Activated CD8-positive, alpha-beta memory T cell treated with anti-CD3 and anti-CD28 coated beads, Interleukin-2, amount 50 U/mL, for 24 hours (primary cell): ENCODE data around the gene PTPRCAP.

Source experiments
- DNase-seq: peaks from one replicate; pipeline ENCODE4 v3.0.0-alpha.2; 2020; ENCODE audit errors: extremely low read depth

Gene PTPRCAP

DNA sequence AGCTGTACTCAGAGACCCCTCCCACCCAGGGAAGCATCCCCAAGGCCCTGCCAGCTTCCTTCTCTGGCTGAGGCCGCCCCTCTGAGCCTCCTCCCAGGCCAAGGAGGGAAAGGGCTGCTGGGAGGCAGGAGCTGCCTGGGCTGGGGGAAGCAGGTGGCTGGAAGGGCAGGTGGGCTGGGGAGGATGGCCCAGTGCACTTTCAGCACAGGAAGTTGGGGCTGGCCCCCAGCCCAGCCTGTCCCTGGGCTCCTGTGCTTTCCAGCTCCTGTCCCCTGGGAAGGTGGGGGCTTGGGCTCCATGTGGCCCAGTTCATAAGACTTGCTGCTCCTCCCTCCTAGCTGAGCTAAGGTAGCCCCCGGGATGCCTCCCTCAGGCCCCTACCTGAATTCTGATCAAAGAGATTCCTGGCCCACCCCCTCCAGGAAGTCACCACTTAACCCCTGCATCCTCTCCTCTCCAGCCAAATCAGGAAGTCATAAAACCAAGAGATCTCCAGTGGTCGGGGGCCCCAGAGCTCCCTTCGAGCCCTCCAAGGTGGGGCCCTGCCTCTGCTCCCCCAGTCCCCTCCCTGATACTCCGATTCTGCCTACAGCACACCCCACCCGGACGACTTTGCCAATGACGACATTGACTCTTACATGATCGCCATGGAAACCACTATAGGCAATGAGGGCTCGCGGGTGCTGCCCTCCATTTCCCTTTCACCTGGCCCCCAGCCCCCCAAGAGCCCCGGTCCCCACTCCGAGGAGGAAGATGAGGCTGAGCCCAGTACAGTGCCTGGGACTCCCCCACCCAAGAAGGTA, 40.7 kb downstream of the PTPRCAP start:
- no peak for DNase-seq

DNA sequence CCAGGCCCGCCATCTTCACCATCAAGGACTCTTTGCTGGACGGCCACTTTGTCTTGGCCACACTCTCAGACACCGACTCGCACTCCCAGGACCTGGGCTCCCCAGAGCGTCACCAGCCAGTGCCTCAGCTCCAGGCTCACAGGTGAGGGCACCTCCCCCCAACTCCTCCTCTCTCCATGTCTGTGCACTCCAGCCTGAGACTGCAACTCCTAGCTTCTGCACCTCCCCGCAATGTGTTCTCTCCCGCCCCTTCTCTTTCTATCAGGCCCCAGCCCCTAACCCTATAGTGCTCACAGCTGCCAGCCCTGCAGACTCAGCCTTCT, 41.3 kb downstream of the PTPRCAP start:
- no peak for DNase-seq

DNA sequence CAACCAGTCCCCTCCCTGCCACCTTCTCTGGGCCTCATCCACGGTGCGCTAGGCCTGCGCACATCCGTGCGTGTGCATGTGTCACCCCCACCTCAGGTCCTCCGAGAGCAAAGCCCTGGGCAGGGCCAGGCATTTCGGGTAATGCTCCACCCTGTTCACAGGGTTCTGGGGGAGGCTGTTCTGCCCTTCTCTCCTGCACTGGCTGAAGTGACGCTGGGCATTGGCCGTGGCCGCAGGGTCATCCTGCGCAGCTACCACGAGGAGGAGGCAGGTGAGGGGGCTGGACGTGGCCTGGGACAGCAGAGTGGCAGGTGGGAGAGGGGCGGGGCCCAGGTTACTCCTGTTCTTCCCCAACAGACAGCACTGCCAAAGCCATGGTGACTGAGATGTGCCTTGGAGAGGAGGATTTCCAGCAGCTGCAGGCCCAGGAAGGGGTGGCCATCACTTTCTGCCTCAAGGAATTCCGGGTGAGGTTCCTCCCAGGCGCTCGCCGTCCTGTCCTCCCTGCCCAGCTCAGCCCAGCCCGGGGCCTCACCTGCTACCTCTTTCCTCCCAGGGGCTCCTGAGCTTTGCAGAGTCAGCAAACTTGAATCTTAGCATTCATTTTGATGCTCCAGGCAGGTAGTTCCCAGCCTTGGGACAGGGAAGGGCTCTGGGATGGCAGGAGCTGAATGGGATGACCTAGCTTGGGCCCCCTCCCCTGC, 41.8 kb downstream of the PTPRCAP start:
- DNase-seq, result no peak

DNA sequence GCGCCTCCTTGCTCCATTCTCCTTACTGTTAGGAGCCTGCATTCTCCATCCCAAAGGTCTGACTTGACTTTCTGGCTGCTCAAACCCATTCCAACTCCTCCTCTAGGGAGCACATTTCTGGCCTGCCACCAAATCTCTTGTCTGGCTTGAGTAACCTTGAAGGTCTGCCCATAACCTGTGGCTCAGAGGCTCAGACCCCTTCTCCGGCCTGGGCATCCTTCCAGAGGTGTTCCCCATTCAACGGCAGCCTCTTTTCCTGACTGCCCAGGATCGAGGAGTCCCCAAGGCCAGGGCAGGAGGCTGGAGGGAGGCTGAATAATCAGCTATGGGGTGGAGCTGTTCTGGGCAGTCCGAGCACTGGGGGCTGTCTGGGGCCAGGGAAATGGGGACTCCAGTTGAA, 43.5 kb downstream of the PTPRCAP start:
- DNase-seq, result no peak

DNA sequence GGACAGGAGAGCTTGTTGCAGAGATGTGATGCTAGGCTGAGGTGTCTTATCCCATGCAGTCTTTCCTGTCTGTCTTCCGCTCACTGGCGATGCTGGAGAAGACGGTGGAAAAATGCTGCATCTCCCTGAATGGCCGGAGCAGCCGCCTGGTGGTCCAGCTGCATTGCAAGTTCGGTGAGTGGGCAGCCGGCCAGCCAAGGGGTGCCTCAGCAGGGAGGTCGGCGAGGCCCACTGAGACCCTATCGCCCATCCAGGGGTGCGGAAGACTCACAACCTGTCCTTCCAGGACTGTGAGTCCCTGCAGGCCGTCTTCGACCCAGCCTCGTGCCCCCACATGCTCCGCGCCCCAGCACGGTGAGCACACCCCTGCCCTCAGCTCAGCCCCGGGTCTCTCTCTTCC, 44.0 kb downstream of the PTPRCAP start:
- no peak for DNase-seq

DNA sequence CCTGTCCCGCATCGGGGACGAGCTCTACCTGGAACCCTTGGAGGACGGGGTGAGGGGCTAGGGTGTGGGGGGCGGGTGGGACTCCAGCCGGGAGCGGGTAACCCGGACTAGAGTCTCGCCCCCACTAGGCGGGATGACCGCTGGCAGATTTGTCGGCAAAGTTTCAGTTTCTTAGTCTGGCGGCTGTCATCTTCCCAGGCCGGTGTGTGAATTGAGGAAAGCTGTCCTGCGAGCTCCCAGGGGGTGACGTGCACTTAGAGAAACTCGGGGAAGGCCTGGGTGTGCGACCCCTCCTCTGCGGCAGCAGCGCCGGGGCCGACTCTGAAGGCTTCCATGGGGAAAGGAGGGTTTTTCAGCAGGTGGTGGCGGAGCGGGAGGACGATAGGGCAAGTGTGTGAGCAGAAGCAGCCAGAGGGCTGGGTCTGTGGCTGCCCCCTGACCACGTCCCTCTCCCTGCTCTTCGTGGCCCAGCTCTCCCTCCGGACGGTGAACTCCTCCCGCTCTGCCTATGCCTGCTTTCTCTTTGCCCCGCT, 45.2 kb downstream of the PTPRCAP start:
- DNase-seq, result no peak

DNA sequence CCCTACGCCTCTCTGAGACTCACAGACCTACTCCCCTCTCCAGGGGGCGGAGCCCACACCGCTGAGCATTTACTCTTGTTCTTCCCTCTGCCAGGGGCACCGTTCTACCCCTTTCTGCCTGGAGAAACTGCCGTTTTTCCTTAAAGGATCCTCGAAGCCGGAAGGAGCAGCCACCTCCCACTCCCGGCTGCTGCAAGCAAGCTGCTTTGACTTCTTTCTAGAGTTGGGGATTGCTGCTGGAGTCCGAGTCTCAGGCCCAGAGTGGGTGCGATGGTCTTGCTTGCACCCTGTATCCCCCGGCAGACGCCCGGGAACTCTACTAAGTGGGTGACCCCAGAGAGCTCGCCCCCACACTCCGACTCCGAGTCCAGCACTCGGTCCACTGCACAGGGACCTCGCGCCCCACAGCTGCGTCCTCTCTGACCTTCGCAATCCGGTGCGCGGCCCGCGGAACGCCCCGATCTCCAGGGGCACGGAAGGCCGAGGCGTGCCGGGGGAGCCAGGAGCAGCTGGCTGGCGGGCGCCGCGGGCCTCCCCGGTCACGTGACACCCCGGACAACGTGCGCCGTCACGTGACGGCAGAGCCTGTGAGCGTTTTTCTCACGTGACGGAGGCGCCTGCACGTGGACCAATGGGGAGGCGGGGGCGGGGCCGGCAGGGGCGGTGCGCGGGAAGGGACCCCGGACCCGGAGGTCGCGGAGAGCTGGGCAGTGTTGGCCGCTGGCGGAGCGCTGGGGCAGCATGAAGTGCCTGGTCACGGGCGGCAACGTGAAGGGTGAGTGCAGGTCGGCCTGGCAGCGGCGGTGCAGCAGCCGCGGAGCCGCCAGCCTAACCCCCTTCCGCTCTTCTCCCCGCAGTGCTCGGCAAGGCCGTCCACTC, 45.9 kb downstream of the PTPRCAP start, which contains the start of gene RAD9A:
Gene RAD9A, plus strand, starts transcription at position 683 of the 879 bp plus-strand sequence. Its CDS starts 59 bp downstream, at position 742.
- peak; percentile 81 for DNase-seq

DNA sequence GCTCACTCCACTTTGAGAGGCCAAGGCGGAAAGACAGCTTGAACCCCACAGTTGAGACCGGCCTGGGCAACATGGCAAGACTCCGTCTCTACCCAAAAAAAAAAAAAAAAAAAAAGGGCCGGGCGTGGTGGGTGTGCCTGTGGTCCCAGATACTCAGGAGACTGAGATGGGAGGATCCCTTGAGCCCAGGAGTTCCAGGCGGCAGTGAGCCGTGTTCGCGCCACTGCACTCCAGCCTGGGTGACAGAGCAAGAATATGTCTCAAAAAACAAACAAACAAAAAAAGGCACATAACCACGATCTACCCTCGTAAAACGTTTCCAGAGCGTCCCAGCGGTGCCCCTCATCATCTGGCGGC, 46.6 kb downstream of the PTPRCAP start:
- no peak for DNase-seq

DNA sequence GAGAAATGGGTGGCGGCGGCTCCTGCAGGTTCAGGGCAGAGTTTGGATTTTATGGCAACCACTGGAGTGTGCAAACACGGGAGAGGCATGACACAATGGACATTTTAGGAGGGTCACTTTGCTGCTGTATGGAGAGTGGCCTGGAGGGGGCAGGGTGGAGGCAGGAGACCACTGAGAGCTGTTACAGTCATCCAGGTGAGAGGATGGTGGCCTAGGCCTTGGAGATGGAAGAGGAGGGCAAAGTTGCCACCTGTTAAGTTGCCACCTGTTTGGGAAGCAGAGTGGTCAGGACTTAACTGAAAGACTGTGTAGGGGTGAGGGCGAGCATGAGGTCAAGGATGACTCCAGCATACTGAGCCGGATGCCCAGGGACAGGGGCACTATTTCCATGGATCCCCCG, 48.0 kb downstream of the PTPRCAP start:
- no peak for DNase-seq

DNA sequence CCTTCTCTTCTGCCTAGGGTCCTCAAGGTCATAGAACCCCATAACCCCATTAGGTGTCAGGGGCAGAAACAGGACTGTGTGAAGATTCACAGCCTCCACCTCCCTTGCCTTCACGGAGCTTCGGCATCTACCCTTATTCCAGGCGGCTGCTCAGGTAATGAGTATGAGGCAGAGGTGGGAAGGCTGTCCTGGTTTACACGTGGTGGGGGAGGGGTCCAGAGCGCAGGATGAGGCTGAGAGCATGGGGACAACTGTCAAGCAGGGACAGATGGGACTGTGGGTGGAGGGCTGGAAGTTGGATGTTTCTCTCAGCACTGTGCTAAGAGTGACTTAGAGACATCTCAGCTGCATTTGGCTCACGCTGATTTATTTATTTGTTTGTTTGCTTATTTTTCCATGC, 50.0 kb downstream of the PTPRCAP start:
- DNase-seq, result no peak

DNA sequence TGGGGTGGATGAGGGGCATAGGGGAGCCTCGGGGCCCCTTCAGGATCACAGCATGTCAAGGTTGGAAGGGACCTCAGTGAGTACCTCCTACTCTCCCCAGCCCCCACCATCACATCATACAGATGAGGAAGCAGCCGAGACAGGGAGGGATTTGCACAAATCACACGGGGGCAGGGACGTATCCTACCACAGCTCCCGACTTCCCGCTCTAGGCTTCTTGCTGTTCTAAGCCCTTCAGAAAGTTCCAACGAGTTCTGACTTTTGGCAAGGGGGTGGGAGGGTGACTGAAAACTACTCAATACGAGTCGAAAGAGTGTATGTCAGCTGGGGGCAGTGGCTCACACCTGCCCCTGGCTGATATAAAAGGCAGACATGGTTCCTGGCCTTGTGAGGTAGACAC, 50.4 kb downstream of the PTPRCAP start:
- DNase-seq, result no peak
